HepG2 (cell line): ENCODE data around the gene SUPT4H1. TPM values are rescaled to one million over a fixed set of nuclear protein-coding genes. Genes with fewer than 3 reads are reported as not detected.

Experiments
- ATAC-seq: fragments of 200-7000 bp; cut with Tn5 transposase; 3 replicates; pipeline ENCODE4 v1.9.1; 2020; ENCODE audit warnings: mild to moderate bottlenecking, moderate library complexity
- BruUV-seq: library from RNA; stranded (reverse); fragments of 400-500 nt; replicated peaks from 2 replicates; lab custom pipeline; 2021; lab: Mats Ljungman, UMichigan
- CTCF ChIA-PET: fragments of 300-600 bp; formaldehyde crosslinking; extraction: SDS; loops from one replicate; lab custom pipeline; 2021; ENCODE audit warnings: low total read pairs, inconsistent platforms, low intra/inter-chr PET ratio; lab: Yijun Ruan, JAX
- POLR2A ChIA-PET: fragments of 350-600 bp; sonication (Branson Sonifier 250); formaldehyde crosslinking; loops from one replicate; lab custom pipeline; 2020; ENCODE audit warnings: antibody characterized with exemption, inconsistent platforms; lab: Yijun Ruan, JAX
- DNase-seq: peaks from one replicate; pipeline ENCODE4 v3.0.0-alpha.2; 2015; ENCODE audit warnings: low spot score
- FAIRE-seq: peaks from 3 replicates; lab custom pipeline; 2011; peaks lifted over from hg19 to GRCh38; lab: Jason Lieb, UNC
- H2AFZ ChIP-seq: one replicate; pipeline ENCODE4 v1.6.1; 2011; ENCODE audit warnings: low read length, inconsistent platforms
- H3K27ac ChIP-seq: fragments of 300-600 bp; 3 replicates; pipeline ENCODE4 v1.8.0; 2011; ENCODE audit warnings: mixed run types, mild to moderate bottlenecking, mixed read lengths, low read length, inconsistent platforms; ENCODE audit not compliant: insufficient read depth; ENCODE audit errors: extremely low read length
- H3K27me3 ChIP-seq, 2 experiments: fragments of 200-600 bp in 1 of 2; 2 replicates in 1 of 2; 3 replicates in 1 of 2; pipeline versions ENCODE4 v1.6.0 to v1.8.0; 2011; ENCODE audit warnings: low read length in 2 of 2, mild to moderate bottlenecking in 2 of 2, moderate library complexity in 2 of 2, inconsistent platforms in 1 of 2; ENCODE audit not compliant: insufficient read depth in 2 of 2, control insufficient read depth in 1 of 2
- H3K36me3 ChIP-seq, 2 experiments: fragments of 200-600 bp in 1 of 2; replicated peaks in 1 of 2; 2 replicates in 1 of 2; 3 replicates in 1 of 2; pipeline versions ENCODE4 v1.5.1 to v1.8.0; 2011; ENCODE audit warnings: low read length in 2 of 2, inconsistent platforms in 1 of 2; ENCODE audit not compliant: insufficient read depth in 2 of 2, control insufficient read depth in 1 of 2
- H3K4me1 ChIP-seq: 2 replicates; pipeline ENCODE4 v1.5.1; 2012; ENCODE audit warnings: low read length, inconsistent platforms; ENCODE audit not compliant: insufficient read depth
- H3K4me2 ChIP-seq: 2 replicates; pipeline ENCODE4 v1.6.0; 2011; ENCODE audit warnings: low read depth, low read length, inconsistent platforms
- H3K4me3 ChIP-seq, 3 experiments: fragments of 200-600 bp in 1 of 3; sonication (generic), shearing (Covaris generic) in 1 of 3; replicated peaks in 1 of 3; 2 replicates each; pipeline ENCODE4 v1.5.1; 2011 to 2016; ENCODE audit warnings: low read length in 3 of 3, inconsistent platforms in 2 of 3, low read depth in 2 of 3, mild to moderate bottlenecking in 2 of 3, control low read depth in 1 of 3, mixed read lengths in 1 of 3; ENCODE audit not compliant: insufficient read depth in 1 of 3
- H3K79me2 ChIP-seq: one replicate; pipeline ENCODE4 v1.6.1; 2011; ENCODE audit warnings: low read length, inconsistent platforms; ENCODE audit not compliant: insufficient read depth
- H3K9ac ChIP-seq: 2 replicates; pipeline ENCODE4 v1.6.0; 2011; ENCODE audit warnings: mild to moderate bottlenecking, low read depth, low read length, inconsistent platforms; ENCODE audit not compliant: insufficient read depth
- H3K9me3 ChIP-seq: 2 replicates; pipeline ENCODE4 v1.5.1; 2012; ENCODE audit warnings: mild to moderate bottlenecking, low read length
- H4K20me1 ChIP-seq: 2 replicates; pipeline ENCODE4 v1.6.0; 2011; ENCODE audit warnings: inconsistent platforms, mild to moderate bottlenecking, low read length, moderate library complexity; ENCODE audit not compliant: insufficient read depth
- FLYWCH1 ChIP-seq: sonication (generic); formaldehyde crosslinking; IDR thresholded peaks from 2 replicates; pipeline ENCODE4 v1.8.1; 2023; ENCODE audit warnings: mild to moderate bottlenecking, missing genetic modification reagents
- FOXO1 ChIP-seq: sonication (generic); formaldehyde crosslinking; IDR thresholded peaks from 2 replicates; pipeline ENCODE4 v1.4.0; 2020; ENCODE audit warnings: missing genetic modification reagents
- HIVEP1 ChIP-seq: sonication (generic); formaldehyde crosslinking; IDR thresholded peaks from 2 replicates; pipeline ENCODE4 v1.4.0; 2020; ENCODE audit warnings: mild to moderate bottlenecking, missing genetic modification reagents
- MAFK ChIP-seq, 2 experiments: IDR thresholded peaks in 1 of 2; conservative IDR thresholded peaks in 1 of 2; 2 replicates each; pipeline ENCODE4 v1.6.1; 2011; ENCODE audit warnings: improper control_type of control experiment in 2 of 2, low read length in 2 of 2
- MIER3 ChIP-seq: IDR thresholded peaks from 2 replicates; pipeline ENCODE4 v1.6.1; 2016; ENCODE audit warnings: missing compliant biosample characterization, borderline replicate concordance
- PAF1 ChIP-seq: IDR thresholded peaks from 2 replicates; pipeline ENCODE4 v1.6.1; 2016; ENCODE audit warnings: missing genetic modification reagents, missing compliant biosample characterization
- ZNF143 ChIP-seq: sonication (generic); formaldehyde crosslinking; IDR thresholded peaks from 2 replicates; pipeline ENCODE4 v1.4.0; 2020; ENCODE audit warnings: missing genetic modification reagents
- ZNF878 ChIP-seq: sonication (generic); formaldehyde crosslinking; IDR thresholded peaks from 2 replicates; pipeline ENCODE4 v1.8.1; 2023; ENCODE audit warnings: mild to moderate bottlenecking, missing genetic modification reagents, moderate library complexity
- WGBS: methylation state at CpG from one replicate; pipeline ENCODE4 v1.1.6; 2017; ENCODE audit warnings: low lambda C conversion rate; 5-methylcytosine and 5-hydroxymethylcytosine counted together
- in situ Hi-C: cut with HindIII; loops from 2 replicates; pipeline ENCODE4 v1.10.0; 2017; ENCODE audit warnings: low pct_unique_long_range_greater_than_20kb; ENCODE audit not compliant: extremely low pct_ligation_motif_present
- intact Hi-C: fragments of 100-400 bp; cut with micrococcal nuclease; formaldehyde crosslinking; loops from one replicate; pipeline ENCODE4 v1.10.0; 2022; ENCODE audit not compliant: unreplicated experiment
- polyA plus RNA-seq, 8 experiments: library from polyadenylated mRNA; depleted of rRNA in 3 of 8; stranded (reverse) in 7 of 8; unstranded in 1 of 8; fragments of >200 nt; fragmentation: Illumina TruSeq in 4 of 8; extraction: Trizol in 4 of 8; gene quantifications; 2 replicates each; pipeline versions ENCODE4 v1.2.1 to v1.2.3, GENCODE V29; 2011 to 2016; ENCODE audit warnings: low read depth in 4 of 8, missing spikeins in 1 of 8, mixed read lengths in 1 of 8; ENCODE audit not compliant: insufficient read depth in 1 of 8
- total RNA-seq, 5 experiments: library from RNA; depleted of rRNA; stranded (reverse); fragments of >200 nt; fragmentation: Illumina TruSeq; extraction: Trizol; gene quantifications; 2 replicates each; pipeline ENCODE4 v1.2.3, GENCODE V29; 2016; ENCODE audit warnings: low read depth in 1 of 5
- TF ChIP-seq, protein P1 (sequence below): sonication (generic); formaldehyde crosslinking; IDR thresholded peaks from 2 replicates; pipeline ENCODE4 v1.4.0; 2020; ENCODE audit warnings: missing genetic modification reagents, borderline replicate concordance
- TF ChIP-seq, protein P2 (sequence below): sonication (generic); formaldehyde crosslinking; IDR thresholded peaks from 2 replicates; pipeline ENCODE4 v1.4.0; 2020; ENCODE audit warnings: missing genetic modification reagents, borderline replicate concordance
- TF ChIP-seq, protein P3 (sequence below): sonication (generic); formaldehyde crosslinking; IDR thresholded peaks from 2 replicates; pipeline ENCODE4 v1.8.0; 2022; ENCODE audit warnings: mild to moderate bottlenecking, missing genetic modification reagents, borderline replicate concordance
- TF ChIP-seq, protein P4 (sequence below): sonication (generic); formaldehyde crosslinking; conservative IDR thresholded peaks from 2 replicates; pipeline ENCODE4 v1.5.0; 2020; ENCODE audit warnings: missing genetic modification reagents

Gene SUPT4H1
- total and polyA plus RNA-seq, 2 of the 13 experiments (the other 11 are each of a cell fraction or from before 2014, with no cell fraction given) = 155 to 244 TPM

DNA sequence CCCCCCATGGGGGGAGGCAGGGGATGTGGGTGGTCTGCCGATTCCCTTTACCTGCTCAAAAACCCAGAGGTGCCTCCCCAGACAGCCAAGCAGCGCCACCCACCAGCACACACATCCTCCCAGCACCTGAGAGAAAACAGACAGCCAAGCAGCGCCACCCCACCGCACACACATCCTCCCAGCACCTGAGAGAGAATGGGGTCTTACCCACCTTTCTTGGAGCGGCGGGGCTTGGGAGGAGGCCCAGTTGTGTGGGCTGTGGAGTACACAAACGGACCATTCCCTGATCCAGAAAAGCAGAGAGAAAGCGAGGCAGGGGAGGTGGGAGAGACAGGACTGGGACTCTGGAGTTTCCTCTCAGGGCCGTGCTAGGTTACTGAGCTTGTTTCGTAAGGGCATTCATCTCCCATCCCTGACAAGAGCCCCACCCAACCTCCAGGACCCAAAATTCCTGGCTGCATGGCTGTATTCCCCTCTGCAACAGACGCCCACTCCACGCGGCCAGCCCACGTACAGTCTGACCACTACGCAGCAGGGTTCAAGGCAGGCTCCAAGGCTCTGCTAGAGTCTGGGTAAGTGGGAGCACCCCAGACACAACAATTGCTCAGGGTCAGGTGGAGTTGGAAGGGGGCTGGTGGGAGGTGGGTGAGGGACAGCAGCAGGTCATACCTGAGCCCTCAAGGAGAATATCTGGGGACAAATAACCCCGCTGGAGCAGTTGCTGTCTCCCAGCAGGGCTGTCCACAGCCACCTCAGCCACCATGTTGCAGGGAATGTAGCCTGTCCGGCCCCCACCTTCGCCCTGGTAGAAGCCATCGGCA is 45.7 kb downstream of the SUPT4H1 start (continued):
- TF ChIP-seq, protein P1, sequence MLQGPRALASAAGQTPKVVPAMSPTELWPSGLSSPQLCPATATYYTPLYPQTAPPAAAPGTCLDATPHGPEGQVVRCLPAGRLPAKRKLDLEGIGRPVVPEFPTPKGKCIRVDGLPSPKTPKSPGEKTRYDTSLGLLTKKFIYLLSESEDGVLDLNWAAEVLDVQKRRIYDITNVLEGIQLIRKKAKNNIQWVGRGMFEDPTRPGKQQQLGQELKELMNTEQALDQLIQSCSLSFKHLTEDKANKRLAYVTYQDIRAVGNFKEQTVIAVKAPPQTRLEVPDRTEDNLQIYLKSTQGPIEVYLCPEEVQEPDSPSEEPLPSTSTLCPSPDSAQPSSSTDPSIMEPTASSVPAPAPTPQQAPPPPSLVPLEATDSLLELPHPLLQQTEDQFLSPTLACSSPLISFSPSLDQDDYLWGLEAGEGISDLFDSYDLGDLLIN (CRISPR knock-in tag) = no peak
- TF ChIP-seq FOXO1 (CRISPR knock-in tag) = no peak
- TF ChIP-seq, protein P2, sequence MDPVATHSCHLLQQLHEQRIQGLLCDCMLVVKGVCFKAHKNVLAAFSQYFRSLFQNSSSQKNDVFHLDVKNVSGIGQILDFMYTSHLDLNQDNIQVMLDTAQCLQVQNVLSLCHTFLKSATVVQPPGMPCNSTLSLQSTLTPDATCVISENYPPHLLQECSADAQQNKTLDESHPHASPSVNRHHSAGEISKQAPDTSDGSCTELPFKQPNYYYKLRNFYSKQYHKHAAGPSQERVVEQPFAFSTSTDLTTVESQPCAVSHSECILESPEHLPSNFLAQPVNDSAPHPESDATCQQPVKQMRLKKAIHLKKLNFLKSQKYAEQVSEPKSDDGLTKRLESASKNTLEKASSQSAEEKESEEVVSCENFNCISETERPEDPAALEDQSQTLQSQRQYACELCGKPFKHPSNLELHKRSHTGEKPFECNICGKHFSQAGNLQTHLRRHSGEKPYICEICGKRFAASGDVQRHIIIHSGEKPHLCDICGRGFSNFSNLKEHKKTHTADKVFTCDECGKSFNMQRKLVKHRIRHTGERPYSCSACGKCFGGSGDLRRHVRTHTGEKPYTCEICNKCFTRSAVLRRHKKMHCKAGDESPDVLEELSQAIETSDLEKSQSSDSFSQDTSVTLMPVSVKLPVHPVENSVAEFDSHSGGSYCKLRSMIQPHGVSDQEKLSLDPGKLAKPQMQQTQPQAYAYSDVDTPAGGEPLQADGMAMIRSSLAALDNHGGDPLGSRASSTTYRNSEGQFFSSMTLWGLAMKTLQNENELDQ = no peak
- no peak for TF ChIP-seq ZNF143 (CRISPR knock-in tag)
- no peak for TF ChIP-seq MAFK (conservative IDR thresholded peaks at IDR 0.05 in 1 of 2, IDR thresholded peaks at IDR 0.05 in 1 of 2; ENCODE audit: low read length in 2 of 2)

DNA sequence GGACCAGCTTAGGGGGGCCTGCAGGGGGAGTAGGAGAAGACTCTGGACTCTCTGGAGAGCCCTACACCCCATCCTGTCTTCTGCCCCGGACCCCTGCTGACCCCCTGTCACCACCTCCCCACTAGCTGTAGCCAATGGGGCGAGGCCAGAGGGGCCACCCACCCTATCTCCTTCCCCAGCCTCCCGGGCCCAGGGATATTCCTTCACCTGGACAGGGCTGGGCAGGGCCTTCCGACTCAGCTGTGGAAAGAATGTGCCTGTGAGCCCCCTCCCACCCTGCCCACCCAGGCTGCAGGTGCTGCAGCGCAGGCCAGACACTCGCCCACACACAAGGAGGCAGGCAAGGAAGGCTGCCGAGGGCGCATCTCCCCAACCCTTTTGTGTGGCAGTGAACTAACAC is 46.4 kb downstream of the SUPT4H1 start:
- no peaks in the 10 kb centered on the region for H4K20me1 ChIP-seq
- ChIA-PET POLR2A (interaction anchor here (0.5 kb wide), 1 partner anchor 19 kb away, joined by 4 read pairs; no protein-coding TSS in a partner anchor), CTCF (interaction anchor here (3.1 kb wide), 1 partner anchor 142 kb away, joined by 22 read pairs; no protein-coding TSS in a partner anchor)
- no peak overlapping the region for H3K9ac ChIP-seq
- TF ChIP-seq PAF1 = no peak
- TF ChIP-seq, protein P3, sequence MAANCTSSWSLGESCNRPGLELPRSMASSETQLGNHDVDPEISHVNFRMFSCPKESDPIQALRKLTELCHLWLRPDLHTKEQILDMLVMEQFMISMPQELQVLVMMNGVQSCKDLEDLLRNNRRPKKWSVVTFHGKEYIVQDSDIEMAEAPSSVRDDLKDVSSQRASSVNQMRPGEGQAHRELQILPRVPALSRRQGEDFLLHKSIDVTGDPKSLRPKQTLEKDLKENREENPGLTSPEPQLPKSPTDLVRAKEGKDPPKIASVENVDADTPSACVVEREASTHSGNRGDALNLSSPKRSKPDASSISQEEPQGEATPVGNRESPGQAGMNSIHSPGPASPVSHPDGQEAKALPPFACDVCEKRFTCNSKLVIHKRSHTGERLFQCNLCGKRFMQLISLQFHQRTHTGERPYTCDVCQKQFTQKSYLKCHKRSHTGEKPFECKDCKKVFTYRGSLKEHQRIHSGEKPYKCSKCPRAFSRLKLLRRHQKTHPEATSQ (CRISPR knock-in tag) = no peak
- TF ChIP-seq MIER3 (CRISPR knock-in tag) = no peak
- TF ChIP-seq, protein P4, sequence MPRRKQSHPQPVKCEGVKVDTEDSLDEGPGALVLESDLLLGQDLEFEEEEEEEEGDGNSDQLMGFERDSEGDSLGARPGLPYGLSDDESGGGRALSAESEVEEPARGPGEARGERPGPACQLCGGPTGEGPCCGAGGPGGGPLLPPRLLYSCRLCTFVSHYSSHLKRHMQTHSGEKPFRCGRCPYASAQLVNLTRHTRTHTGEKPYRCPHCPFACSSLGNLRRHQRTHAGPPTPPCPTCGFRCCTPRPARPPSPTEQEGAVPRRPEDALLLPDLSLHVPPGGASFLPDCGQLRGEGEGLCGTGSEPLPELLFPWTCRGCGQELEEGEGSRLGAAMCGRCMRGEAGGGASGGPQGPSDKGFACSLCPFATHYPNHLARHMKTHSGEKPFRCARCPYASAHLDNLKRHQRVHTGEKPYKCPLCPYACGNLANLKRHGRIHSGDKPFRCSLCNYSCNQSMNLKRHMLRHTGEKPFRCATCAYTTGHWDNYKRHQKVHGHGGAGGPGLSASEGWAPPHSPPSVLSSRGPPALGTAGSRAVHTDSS = no peak
- TF ChIP-seq ZNF878 (CRISPR knock-in tag) = no peak
- no peak for TF ChIP-seq FLYWCH1 (CRISPR knock-in tag)
- TF ChIP-seq HIVEP1 = no peak
- H3K4me3 ChIP-seq = no peak overlapping the region
- no peak overlapping the region for H3K4me2 ChIP-seq
- no peak for DNase-seq
- no peak overlapping the region for H2AFZ ChIP-seq
- no peaks in the 10 kb centered on the region for H3K36me3 ChIP-seq
- WGBS = 14% methylated on average over 3 of the region's 8 CpGs
- peaks cover 18% of the 10 kb centered on the region for H3K4me1 ChIP-seq
- ATAC-seq = no peak
- intact Hi-C loops = no loop called here
- FAIRE-seq = no peak
- no TSS peak for BruUV-seq
- in situ Hi-C loops = loop anchor here (5.0 kb wide), 1 partner anchor 142 kb away; no protein-coding TSS in a partner anchor
- no peaks in the 10 kb centered on the region for H3K9me3 ChIP-seq
- H3K27ac ChIP-seq = no peak overlapping the region
- peaks cover 29 to 81% of the 10 kb centered on the region in 2 experiments; a peak in 4 of 5 replicates for H3K27me3 ChIP-seq
- no peaks in the 10 kb centered on the region for H3K79me2 ChIP-seq
